CD4-positive, alpha-beta T cell treated with Interleukin-2 at 100 ng/mL for 4 hours (primary cell): ENCODE results near the gene IRF7.
A peak's percentile ranks its signal among the peaks of the same experiment; 100 is the strongest.

Experiments used
- DNase-seq: peaks from one replicate; pipeline ENCODE4 v3.0.0-alpha.2; 2020; ENCODE audit warnings: low spot score

The IRF7 gene

DNA sequence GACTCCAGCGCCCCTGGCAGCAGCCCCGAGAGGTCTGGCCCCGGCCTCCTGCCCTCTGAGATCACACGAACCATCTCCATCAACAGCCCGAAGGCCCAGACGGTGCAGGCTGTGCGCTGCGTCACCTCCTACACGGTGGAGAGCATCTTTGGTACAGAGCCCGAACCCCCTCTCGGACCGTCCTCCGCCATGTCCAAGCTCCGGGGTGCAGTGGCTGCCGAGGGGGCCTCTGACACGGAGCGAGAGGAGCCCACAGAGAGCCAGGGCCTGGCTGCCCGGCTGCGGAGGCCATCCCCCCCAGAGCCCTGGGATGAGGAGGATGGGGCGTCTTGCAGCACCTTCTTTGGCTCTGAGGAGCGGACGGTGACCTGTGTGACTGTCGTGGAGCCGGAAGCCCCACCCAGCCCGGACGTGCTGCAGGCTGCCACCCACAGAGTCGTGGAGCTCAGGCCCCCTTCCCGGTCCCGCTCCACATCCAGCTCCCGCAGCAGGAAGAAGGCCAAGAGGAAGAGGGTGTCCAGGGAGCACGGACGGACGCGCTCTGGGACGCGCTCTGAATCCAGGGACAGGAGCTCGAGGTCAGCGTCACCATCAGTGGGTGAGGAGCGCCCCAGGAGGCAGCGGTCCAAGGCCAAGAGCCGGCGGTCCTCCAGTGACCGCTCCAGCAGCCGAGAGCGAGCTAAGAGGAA lies 7.6 kb downstream of the IRF7 start:
- DNase-seq = no peak

GRCh38 chr11:607020-607780 lies 8.6 kb downstream of the IRF7 start:
- no peak for DNase-seq

DNA sequence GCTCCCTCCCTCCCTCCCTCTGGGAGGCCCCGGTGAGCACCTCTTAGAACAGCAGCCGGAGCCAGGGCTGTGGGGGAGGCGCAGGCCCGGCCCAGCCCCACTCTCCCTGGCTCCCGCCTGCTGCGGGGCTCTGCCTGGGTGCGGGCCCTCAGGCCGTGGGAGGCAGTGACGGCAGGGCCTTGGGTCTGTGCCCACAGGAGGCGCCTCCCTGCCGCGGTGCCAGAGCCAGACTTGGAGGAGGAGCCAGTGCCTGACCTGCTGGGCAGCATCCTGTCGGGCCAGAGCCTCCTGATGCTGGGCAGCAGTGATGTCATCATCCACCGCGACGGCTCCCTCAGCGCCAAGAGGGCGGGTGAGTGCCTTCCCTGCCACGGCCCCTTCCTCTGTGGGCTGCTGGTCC lies 9.5 kb downstream of the IRF7 start:
- DNase-seq = no peak

GRCh38 chr11:605286-606129 lies 10.2 kb downstream of the IRF7 start:
- DNase-seq = no peak

DNA sequence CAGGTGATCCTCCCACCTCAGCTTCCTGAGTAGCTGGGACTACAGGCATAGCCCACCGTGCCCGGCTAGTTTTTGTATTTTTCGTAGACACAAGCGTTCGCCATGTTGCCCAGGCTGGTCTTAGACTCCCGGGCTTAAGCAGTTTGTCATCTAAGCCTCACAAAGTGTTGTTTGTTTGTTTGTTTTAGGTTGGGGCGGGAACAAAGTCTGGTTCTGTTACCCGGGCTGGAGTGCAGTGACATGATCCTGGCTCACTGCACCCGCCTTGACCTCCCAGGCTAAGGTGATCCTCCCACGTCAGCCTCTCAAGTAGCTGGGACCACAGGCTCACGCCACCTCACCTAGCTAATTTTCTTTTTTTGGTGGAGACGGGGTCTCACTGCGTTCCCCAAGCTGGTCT lies 12.6 kb downstream of the IRF7 start:
- no peak for DNase-seq

DNA sequence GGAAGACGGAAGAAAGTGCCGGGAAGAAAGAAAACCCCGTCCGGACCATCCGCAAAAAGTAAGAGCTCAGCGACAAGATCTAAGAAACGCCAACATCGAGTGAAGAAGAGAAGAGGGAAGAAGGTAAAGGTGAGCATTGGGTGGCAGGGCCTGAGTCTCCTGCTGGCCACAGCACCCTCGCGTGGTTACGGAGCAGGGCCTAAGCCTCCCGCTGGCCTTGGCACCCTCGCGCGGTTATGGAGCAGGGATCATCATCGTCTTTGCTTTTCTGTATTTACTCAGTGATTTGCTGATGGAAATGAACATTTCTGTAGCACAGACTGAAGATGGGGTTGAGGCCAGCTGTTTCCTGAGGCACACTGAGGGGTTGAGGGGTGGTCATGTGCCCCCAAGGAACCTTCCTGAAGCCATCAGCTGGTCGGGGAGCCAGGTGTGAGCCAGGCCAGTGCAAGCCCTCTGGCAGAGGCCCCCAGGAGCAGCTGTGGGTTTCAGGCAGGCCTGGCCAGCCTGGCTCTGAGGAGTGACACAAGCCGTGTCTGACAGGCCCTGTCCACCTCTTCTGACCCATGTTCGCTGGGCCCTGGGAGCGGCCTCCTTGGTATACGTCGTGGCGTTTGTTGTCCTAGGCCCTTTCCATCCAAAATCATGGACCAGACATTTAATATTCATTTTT lies 14.0 kb downstream of the IRF7 start:
- DNase-seq = no peak

- DNase-seq = no peak
These were observed 17.6 kb downstream of the IRF7 start for GRCh38 chr11:598005-598680.

DNA sequence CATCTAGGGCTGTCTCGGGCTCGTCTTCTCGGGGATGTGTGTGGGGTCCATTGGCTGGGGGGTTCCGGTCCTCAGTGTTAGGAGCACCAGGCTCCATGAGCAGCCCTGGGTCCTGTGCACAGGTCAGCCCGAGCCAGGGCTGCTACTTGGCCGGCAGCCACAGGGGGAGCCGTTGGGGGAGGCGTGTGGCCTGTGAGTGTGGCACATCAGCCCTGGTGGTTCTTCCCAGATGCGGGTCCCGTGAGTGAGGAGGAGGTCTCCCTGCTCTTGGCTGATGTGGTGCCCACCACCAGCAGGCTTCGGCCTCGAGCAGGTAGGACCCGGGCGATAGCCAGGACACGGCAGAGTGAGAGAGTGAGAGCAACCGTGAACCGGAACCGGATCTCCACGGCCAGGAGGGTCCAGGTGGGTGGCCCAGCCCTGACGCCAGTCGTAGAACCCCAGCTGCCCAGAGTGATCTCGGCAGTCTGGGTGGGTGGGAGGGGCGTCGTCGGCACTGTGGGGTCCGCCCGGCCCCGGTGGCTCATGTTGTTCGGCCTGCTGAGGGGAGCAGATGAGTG lies 18.5 kb downstream of the IRF7 start:
- DNase-seq = no peak

- no peak for DNase-seq
These were observed 19.4 kb downstream of the IRF7 start for GRCh38 chr11:596374-596773.

DNA sequence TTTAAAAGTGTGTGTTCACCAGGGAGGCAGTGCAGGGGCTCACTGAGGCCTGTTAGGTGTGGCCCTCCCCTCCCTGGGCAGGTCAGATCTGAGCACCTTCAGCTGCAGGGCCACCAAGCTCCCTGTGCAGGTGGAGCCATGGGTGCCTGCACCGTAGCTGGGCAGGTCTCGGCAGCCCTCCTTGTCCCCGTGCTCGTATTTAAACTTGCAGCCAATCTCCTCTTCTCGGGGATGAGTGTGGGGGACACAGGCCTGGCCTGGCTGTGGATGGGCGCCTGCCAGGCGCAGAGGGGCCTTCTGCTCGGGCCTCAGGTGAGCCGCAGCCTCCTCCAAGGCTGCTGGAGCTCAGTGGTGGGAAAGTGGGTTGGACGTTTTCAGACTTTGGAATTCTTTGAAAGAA lies 20.4 kb downstream of the IRF7 start:
- DNase-seq = no peak

GRCh38 chr11:593347-593746 lies 22.4 kb downstream of the IRF7 start:
- DNase-seq = no peak

DNA sequence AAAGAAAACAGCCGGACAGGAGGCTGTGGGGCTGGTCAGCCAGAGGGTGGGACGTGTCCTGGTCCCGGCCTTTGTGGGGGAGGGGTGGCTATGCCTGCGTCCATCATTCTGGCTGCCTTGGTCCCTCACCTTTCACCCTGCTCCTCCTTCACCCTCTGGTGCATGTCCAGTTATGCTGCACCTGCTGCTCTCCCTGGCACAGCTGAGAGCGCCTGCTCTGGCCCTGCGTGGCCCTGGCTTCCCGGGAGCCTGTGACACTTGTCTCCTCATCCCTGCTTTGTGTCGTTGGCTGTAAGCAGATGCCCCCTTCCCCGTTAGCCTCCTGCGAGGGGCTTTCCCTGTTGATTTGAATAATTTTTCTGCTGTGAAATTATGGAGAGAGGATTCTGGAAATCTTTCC lies 22.8 kb downstream of the IRF7 start:
- no peak for DNase-seq

- no peak for DNase-seq
These were observed 23.2 kb downstream of the IRF7 start for GRCh38 chr11:592501-592900.

- no peak for DNase-seq
These were observed 24.8 kb downstream of the IRF7 start for GRCh38 chr11:590997-591396.

DNA sequence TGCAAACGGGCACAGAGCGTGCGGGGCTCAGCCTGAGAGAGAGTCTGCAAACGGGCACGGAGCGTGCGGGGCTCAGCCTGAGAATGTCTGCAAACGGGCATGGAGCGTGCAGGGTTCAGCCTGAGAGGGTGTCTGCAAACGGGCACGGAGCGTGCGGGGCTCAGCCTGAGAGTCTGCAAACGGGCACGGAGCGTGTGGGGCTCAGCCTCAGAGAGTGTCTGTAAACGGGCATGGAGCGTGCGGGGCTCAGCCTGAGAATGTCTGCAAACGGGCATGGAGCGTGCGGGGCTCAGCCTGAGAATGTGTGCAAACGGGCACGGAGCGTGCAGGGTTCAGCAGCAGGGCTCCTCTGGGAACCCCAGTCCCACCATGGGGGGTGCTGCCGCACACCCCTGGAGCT lies 26.0 kb downstream of the IRF7 start:
- no peak for DNase-seq

- peak; percentile 78 for DNase-seq
These were observed 27.8 kb downstream of the IRF7 start for GRCh38 chr11:587978-588380.

GRCh38 chr11:587546-587945 lies 28.2 kb downstream of the IRF7 start:
- no peak for DNase-seq

DNA sequence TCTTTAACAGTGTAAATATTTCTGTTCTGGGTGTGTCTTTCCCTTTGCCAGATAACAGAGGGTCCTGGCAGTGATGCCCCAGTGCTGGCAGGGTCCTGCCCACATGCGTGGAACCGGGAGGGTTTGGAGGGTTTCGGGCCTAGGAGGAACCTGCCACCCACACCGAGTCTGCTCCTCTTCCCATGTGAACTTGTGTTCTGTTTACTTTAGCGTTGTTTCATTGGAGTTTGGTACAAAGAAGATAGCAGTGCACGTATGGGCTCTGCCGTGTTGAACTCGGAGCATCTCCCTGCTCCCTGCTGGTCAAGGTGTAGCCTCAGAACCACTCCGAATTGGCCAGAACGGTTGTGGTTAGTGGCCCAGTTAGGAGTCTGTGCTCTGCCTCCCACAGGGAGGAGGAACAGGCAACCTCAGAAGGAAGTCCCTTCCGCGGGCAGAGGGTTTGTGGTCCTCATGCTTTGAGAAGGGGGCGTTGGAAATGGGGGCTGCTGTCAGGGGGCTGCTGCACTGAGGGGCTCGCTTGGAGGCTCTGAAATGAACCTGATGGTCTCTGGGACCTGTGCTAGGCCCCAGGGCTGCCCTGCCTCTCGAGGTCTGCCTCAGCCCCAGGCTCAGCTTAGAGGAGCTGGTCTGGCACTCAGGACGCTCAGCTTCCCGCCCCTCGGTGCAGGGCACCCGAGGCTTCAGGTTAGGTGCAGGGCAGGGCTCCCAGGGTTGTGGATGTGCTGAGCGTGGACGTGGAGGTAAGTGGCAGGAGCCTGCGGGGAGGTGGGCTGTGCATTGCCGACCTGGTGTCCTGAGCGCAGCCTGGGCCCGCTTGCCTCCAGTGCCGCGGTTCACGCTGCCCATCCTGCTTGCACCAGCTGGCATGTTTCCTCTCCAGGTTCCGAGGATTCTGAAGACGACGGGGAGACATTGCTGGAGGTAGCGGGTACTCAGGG lies 29.1 kb downstream of the IRF7 start:
- DNase-seq = no peak

GRCh38 chr11:584287-584686 lies 31.5 kb downstream of the IRF7 start:
- DNase-seq = no peak

- DNase-seq = no peak
These were observed 34.0 kb downstream of the IRF7 start for GRCh38 chr11:581752-582151.
